ENCODE results near the gene ADRM1. TPM values are rescaled to one million over a fixed set of nuclear protein-coding genes. Genes with fewer than 3 reads are reported as not detected.
A peak's percentile ranks its signal among the peaks of the same experiment; 100 is the strongest.

The ADRM1 gene
- total RNA-seq, 4 donors from 2014 or later = 127 to 184 (median 173) TPM

DNA sequence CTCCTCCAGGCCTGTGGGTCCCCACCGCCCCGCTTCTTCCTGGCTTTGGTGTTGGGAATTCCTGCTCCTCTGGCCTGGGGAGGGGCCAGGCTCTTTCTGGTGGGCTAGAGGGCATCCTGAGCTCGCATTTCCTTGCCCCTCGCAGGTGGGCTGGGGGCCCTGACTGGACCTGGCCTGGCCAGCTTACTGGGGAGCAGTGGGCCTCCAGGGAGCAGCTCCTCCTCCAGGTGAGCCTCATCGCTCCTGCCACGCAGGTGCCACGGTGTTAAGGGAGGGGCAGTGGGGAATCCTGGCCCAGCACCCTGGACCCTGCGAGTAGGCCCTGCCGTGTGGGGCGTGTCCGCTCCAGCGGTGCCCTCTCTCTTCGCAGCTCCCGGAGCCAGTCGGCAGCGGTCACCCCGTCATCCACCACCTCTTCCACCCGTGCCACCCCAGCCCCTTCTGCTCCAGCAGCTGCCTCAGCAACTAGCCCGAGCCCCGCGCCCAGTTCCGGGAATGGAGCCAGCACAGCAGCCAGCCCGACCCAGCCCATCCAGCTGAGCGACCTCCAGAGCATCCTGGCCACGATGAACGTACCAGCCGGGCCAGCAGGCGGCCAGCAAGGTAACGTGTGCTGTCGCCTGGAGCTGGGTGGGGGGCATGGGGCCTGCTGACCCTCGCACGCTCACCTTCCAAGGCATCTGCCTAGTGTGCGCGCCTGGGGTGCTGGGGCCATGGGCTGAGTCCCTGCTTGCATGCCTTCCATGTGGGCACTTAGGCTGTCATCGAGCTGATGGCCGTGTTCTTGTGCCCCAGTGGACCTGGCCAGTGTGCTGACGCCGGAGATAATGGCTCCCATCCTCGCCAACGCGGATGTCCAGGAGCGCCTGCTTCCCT lies 4.7 kb downstream of the ADRM1 start:
- no peak for TF ChIP-seq EP300 (IDR thresholded peaks at IDR 0.05)
- no peak for TF ChIP-seq POLR2A (IDR thresholded peaks at IDR 0.05; ENCODE audit: low read depth)
- no peaks in the 10 kb centered on the region for H3K9me3 ChIP-seq
- DNase-seq (ENCODE audit: extremely low spot score) = no peak
- H3K36me3 ChIP-seq = peaks cover 59 to 89% (median 84%) of the 10 kb centered on the region in 4 donors
- H3K4me3 ChIP-seq = no peak overlapping the region
- H3K4me1 ChIP-seq = peaks cover 27 to 44% (median 37%) of the 10 kb centered on the region in 4 donors
- intact Hi-C loops (cut with DNase I) = no loop called here
- WGBS = 68% methylated on average over 26 of the region's 42 CpGs
- H3K27ac ChIP-seq (replicated peaks in 1 of 4) = peak overlapping the region in 1 of 4 donors; percentile 15
- H3K27me3 ChIP-seq = no peaks in the 10 kb centered on the region

DNA sequence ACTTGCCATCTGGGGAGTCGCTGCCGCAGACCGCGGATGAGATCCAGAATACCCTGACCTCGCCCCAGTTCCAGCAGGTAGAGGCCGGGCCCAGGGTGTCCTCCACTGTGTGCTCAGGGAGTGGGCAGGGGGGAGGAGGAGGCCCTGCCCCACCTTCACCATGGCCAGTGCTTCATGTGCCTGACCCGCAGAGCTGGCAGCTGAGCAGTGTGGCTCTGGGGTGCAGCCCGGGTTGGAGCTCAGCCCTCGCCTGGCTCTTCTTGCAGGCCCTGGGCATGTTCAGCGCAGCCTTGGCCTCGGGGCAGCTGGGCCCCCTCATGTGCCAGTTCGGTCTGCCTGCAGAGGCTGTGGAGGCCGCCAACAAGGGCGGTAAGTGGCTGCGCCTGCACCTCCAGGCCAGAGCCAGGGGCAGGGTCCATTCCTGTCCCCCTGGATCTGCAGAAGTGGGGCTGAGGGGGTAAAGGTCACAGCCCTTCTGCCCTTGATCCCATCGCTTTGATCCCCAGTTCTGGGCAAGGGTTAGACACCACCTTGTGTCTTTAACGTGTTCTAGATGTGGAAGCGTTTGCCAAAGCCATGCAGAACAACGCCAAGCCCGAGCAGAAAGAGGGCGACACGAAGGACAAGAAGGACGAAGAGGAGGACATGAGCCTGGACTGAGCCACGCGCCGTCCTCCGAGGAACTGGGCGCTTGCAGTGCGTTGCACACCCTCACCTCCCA lies 5.5 kb downstream of the ADRM1 start:
- Histone ChIP-seq H3K27me3 (no peaks in the 10 kb centered on the region), H3K27ac (replicated peaks in 1 of 4) (no peak overlapping the region), H3K36me3 (peaks cover 67 to 97% (median 92%) of the 10 kb centered on the region in 4 donors), H3K4me1 (peaks cover 27 to 42% (median 37%) of the 10 kb centered on the region in 4 donors), H3K9me3 (no peaks in the 10 kb centered on the region), H3K4me3 (no peak overlapping the region)
- no peak for DNase-seq (ENCODE audit: extremely low spot score)
- TF ChIP-seq POLR2A (IDR thresholded peaks at IDR 0.05; ENCODE audit: low read depth) (no peak), POLR2AphosphoS5 (IDR thresholded peaks at IDR 0.05) (no peak), EP300 (IDR thresholded peaks at IDR 0.05) (no peak)
- TF ChIP-seq, protein P1, sequence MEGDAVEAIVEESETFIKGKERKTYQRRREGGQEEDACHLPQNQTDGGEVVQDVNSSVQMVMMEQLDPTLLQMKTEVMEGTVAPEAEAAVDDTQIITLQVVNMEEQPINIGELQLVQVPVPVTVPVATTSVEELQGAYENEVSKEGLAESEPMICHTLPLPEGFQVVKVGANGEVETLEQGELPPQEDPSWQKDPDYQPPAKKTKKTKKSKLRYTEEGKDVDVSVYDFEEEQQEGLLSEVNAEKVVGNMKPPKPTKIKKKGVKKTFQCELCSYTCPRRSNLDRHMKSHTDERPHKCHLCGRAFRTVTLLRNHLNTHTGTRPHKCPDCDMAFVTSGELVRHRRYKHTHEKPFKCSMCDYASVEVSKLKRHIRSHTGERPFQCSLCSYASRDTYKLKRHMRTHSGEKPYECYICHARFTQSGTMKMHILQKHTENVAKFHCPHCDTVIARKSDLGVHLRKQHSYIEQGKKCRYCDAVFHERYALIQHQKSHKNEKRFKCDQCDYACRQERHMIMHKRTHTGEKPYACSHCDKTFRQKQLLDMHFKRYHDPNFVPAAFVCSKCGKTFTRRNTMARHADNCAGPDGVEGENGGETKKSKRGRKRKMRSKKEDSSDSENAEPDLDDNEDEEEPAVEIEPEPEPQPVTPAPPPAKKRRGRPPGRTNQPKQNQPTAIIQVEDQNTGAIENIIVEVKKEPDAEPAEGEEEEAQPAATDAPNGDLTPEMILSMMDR (IDR thresholded peaks at IDR 0.05) = no peak
- WGBS = 85% methylated on average over 18 of the region's 29 CpGs
- intact Hi-C loops (cut with DNase I) = no loop called here

DNA sequence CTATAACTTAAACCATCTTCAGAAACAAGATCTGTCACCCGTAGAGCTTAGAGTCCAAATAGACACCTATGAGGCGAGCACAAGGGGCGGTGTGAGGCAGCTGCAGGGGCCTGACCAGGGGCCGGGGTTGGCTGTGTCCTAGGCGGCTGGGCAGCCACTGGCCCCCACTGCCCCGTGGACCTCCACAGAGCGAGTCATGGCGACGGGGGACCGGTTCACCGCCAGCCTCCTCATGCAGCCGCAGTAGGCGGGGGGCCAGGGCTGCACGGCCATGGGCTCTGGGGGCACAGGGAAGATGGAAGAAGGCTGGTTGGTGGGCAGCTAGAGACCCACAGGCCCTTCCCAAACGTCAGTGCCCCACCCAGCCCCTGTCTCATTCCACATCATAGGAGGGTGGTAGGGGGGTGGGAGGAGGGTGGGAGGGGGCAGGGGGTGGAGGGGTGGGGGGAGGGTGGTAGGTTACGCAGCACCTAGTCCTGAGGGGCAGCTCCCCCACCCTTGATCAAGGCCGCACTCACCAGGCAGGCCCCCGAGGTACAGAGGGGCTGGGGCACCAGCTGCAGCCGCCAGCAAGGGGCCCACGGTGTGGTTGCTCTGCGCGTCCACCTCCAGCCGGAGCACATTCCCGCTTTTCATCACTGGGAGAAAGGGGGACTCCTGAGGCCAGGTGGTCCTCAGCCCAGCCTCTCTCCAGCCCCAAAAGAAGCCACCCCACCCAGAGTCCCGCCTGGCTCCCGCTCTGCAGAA lies 6.6 kb downstream of the ADRM1 start:
- H3K4me1 ChIP-seq = peaks cover 17 to 31% (median 26%) of the 10 kb centered on the region in 4 donors
- 86% methylated on average over 16 of the region's 26 CpGs for WGBS
- no peaks in the 10 kb centered on the region for H3K9me3 ChIP-seq
- intact Hi-C loops (cut with DNase I) = no loop called here
- no peak for DNase-seq (ENCODE audit: extremely low spot score)
- peak overlapping the region in 1 of 4 donors; percentile 39 for H3K27ac ChIP-seq (replicated peaks in 1 of 4)
- no peak overlapping the region for H3K4me3 ChIP-seq
- TF ChIP-seq, protein P1 (IDR thresholded peaks at IDR 0.05) = no peak
- TF ChIP-seq EP300 (IDR thresholded peaks at IDR 0.05) (no peak), POLR2AphosphoS5 (IDR thresholded peaks at IDR 0.05) (no peak), POLR2A (IDR thresholded peaks at IDR 0.05; ENCODE audit: low read depth) (no peak)
- no peaks in the 10 kb centered on the region for H3K27me3 ChIP-seq
- peaks cover 72 to 100% (median 99%) of the 10 kb centered on the region in 4 donors for H3K36me3 ChIP-seq

DNA sequence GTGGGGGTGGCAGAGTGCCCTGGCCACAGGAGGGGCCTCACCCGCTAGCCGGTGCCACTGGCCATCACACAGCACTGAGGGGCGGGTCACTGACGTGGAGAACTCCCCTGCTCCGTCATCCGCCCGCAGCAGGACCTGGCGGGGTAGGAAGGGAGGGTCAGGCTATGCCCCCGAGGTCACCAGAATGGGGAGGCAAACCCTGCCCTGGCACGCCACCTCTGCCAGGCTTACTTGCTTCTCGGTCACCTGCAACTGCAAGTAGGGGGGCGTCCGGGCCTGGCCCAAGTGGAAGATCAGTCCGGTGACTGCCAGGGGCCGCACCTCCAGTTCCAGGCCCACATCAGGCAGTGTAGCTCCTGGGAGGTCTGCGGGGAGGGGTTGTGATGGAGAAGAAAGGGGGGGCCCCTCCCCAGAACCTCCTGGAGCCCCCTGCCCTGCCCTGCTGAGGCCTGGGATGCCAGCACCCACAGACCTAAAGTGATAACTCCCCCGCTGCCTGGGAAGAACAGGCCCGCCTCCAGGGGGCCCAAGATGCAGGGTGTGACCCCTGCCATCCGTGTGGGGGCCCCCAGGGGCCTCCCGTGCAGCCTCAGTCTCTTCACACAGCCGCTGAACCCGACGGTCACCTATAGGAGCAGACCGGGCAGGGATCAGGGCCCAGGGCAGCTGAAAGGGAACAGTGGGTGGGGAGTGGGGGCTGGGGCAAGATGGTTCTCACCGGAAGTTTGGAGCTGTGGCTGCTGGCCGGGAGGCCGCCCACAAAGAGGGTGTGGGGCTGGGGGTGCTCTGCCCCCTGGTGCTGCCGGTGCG lies 7.4 kb downstream of the ADRM1 start:
- no peaks in the 10 kb centered on the region for H3K27me3 ChIP-seq
- intact Hi-C loops (cut with DNase I) = no loop called here
- no peaks in the 10 kb centered on the region for H3K9me3 ChIP-seq
- 69% methylated on average over 13 of the region's 29 CpGs for WGBS
- no peak overlapping the region for H3K4me3 ChIP-seq
- peak overlapping the region in 2 of 4 donors; percentile 15 to 39 for H3K27ac ChIP-seq (replicated peaks in 1 of 4)
- no peak for DNase-seq (ENCODE audit: extremely low spot score)
- TF ChIP-seq POLR2A (IDR thresholded peaks at IDR 0.05; ENCODE audit: low read depth) (no peak), EP300 (IDR thresholded peaks at IDR 0.05) (no peak), POLR2AphosphoS5 (IDR thresholded peaks at IDR 0.05) (no peak)
- TF ChIP-seq, protein P1 (IDR thresholded peaks at IDR 0.05) = no peak
- H3K4me1 ChIP-seq = peaks cover 9 to 23% (median 18%) of the 10 kb centered on the region in 4 donors
- peaks cover 80 to 100% (median 99%) of the 10 kb centered on the region in 4 donors for H3K36me3 ChIP-seq

All from esophagus muscularis mucosa (tissue), 4 donors.